Measurements from ENCODE around the gene VWA5B2.

- TF ChIP-seq CTCF (tag by site-specific recombination; IDR thresholded peaks at IDR 0.05) (no peak), YY1 (tag by site-specific recombination; IDR thresholded peaks at IDR 0.05) (no peak), ZNF324 (tag by site-specific recombination; IDR thresholded peaks at IDR 0.05) (no peak), ZNF660 (tag by site-specific recombination; IDR thresholded peaks at IDR 0.05) (no peak), KLF10 (tag by site-specific recombination; IDR thresholded peaks at IDR 0.05) (no peak), ZNF223 (tag by site-specific recombination; IDR thresholded peaks at IDR 0.05) (no peak), REST (tag by site-specific recombination; IDR thresholded peaks at IDR 0.05) (no peak), EGR2 (tag by site-specific recombination; IDR thresholded peaks at IDR 0.05; ENCODE audit: low read depth) (no peak), PRDM10 (tag by site-specific recombination; IDR thresholded peaks at IDR 0.05) (no peak), ZNF433 (tag by site-specific recombination; IDR thresholded peaks at IDR 0.05; ENCODE audit: low read depth) (no peak), ZNF600 (tag by site-specific recombination; IDR thresholded peaks at IDR 0.05) (no peak)
- TF ChIP-seq, protein P1, sequence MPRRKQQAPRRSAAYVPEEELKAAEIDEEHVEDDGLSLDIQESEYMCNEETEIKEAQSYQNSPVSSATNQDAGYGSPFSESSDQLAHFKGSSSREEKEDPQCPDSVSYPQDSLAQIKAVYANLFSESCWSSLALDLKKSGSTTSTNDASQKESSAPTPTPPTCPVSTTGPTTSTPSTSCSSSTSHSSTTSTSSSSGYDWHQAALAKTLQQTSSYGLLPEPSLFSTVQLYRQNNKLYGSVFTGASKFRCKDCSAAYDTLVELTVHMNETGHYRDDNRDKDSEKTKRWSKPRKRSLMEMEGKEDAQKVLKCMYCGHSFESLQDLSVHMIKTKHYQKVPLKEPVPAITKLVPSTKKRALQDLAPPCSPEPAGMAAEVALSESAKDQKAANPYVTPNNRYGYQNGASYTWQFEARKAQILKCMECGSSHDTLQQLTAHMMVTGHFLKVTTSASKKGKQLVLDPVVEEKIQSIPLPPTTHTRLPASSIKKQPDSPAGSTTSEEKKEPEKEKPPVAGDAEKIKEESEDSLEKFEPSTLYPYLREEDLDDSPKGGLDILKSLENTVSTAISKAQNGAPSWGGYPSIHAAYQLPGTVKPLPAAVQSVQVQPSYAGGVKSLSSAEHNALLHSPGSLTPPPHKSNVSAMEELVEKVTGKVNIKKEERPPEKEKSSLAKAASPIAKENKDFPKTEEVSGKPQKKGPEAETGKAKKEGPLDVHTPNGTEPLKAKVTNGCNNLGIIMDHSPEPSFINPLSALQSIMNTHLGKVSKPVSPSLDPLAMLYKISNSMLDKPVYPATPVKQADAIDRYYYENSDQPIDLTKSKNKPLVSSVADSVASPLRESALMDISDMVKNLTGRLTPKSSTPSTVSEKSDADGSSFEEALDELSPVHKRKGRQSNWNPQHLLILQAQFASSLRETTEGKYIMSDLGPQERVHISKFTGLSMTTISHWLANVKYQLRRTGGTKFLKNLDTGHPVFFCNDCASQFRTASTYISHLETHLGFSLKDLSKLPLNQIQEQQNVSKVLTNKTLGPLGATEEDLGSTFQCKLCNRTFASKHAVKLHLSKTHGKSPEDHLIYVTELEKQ (tag by site-specific recombination; IDR thresholded peaks at IDR 0.05; ENCODE audit: borderline replicate concordance) = no peak
- TF ChIP-seq, protein P2, sequence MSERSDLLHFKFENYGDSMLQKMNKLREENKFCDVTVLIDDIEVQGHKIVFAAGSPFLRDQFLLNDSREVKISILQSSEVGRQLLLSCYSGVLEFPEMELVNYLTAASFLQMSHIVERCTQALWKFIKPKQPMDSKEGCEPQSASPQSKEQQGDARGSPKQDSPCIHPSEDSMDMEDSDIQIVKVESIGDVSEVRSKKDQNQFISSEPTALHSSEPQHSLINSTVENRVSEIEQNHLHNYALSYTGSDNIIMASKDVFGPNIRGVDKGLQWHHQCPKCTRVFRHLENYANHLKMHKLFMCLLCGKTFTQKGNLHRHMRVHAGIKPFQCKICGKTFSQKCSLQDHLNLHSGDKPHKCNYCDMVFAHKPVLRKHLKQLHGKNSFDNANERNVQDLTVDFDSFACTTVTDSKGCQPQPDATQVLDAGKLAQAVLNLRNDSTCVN (tag by site-specific recombination; optimal IDR thresholded peaks at IDR 0.05) = no peak
Measured at GRCh38 chr3:184203526-184203925, 25.9 kb upstream of the VWA5B2 start.

Data from HEK293 (cell line).